NCI-H2196 treated with DMSO at 0.1 percent for 48 hours (cell line): Measurements from ENCODE around the gene DOCK4.

Experiments used
- DNase-seq: peaks from one replicate; lab custom pipeline; 2025; ENCODE audit not compliant: unreplicated experiment; lab: John Stamatoyannopoulos, UW

The DOCK4 gene

GRCh38 chr7:111746950-111747349, 459.2 kb downstream of the DOCK4 start:
- no peak for DNase-seq

GRCh38 chr7:111744501-111745155, 461.6 kb downstream of the DOCK4 start:
- DNase-seq = no peak

- DNase-seq = no peak
Observed at GRCh38 chr7:111743244-111743847, 462.9 kb downstream of the DOCK4 start.

- DNase-seq = peak; percentile 51
Observed at GRCh38 chr7:111741811-111742240, 464.4 kb downstream of the DOCK4 start.

GRCh38 chr7:111740942-111741341, 465.3 kb downstream of the DOCK4 start:
- no peak for DNase-seq

- no peak for DNase-seq
Observed at GRCh38 chr7:111736552-111736874, 469.7 kb downstream of the DOCK4 start.

GRCh38 chr7:111735661-111736551, 470.3 kb downstream of the DOCK4 start:
- peak; percentile 42 for DNase-seq

GRCh38 chr7:111734954-111735660, 471.1 kb downstream of the DOCK4 start:
- no peak for DNase-seq

- DNase-seq = no peak
Observed at GRCh38 chr7:111732923-111733322, 473.3 kb downstream of the DOCK4 start.

- no peak for DNase-seq
Observed at GRCh38 chr7:111730476-111731300, 475.5 kb downstream of the DOCK4 start.

- no peak for DNase-seq
Observed at GRCh38 chr7:111730057-111730456, 476.1 kb downstream of the DOCK4 start.

GRCh38 chr7:111729483-111729882, 476.7 kb downstream of the DOCK4 start:
- DNase-seq = no peak

GRCh38 chr7:111728635-111728995, 477.6 kb downstream of the DOCK4 start:
- no peak for DNase-seq

- no peak for DNase-seq
Observed at GRCh38 chr7:111727905-111728634, 478.1 kb downstream of the DOCK4 start.

- no peak for DNase-seq
Observed at GRCh38 chr7:111718886-111719285, 487.3 kb downstream of the DOCK4 start.

GRCh38 chr7:111711426-111712065, 494.7 kb downstream of the DOCK4 start:
- no peak for DNase-seq

- no peak for DNase-seq
Observed at GRCh38 chr7:111710839-111711380, 495.3 kb downstream of the DOCK4 start.

GRCh38 chr7:111708072-111708471, 498.1 kb downstream of the DOCK4 start:
- DNase-seq = no peak

- DNase-seq = no peak
Observed at GRCh38 chr7:111705807-111706206, 500.4 kb downstream of the DOCK4 start.
